OCI-LY7 (cell line): ENCODE results near the gene FRMD3. TPM values are rescaled to one million over a fixed set of nuclear protein-coding genes. Genes with fewer than 3 reads are reported as not detected.

Experiments used
- BruUV-seq: library from RNA; stranded (reverse); fragments of 400-500 nt; replicated peaks from 2 replicates; lab custom pipeline; 2021; lab: Mats Ljungman, UMichigan
- CTCF ChIA-PET: fragments of 300-600 bp; sonication (Branson Sonifier 250); formaldehyde crosslinking; loops from one replicate; lab custom pipeline; 2022; ENCODE audit warnings: antibody characterized with exemption; ENCODE audit not compliant: unreplicated experiment; lab: Charles Lee
- POLR2A ChIA-PET: fragments of 300-600 bp; sonication (Branson Sonifier 250); formaldehyde crosslinking; loops from one replicate; lab custom pipeline; 2022; ENCODE audit warnings: antibody characterized with exemption; lab: Charles Lee
- DNase-seq: peaks from one replicate; pipeline ENCODE4 v3.0.0-alpha.2; 2015; ENCODE audit warnings: low spot score
- H2AFZ ChIP-seq: fragments of 200-600 bp; sonication (generic), shearing (Covaris generic); 2 replicates; pipeline ENCODE4 v1.6.1; 2014; ENCODE audit warnings: mild to moderate bottlenecking, antibody characterized with exemption, low read length, moderate library complexity
- H3K27ac ChIP-seq: fragments of 200-600 bp; sonication (generic); 2 replicates; pipeline ENCODE4 v1.5.1; 2014; ENCODE audit warnings: mixed run types, low read depth, mild to moderate bottlenecking, moderate library complexity, low read length, inconsistent platforms; ENCODE audit not compliant: poor library complexity, severe bottlenecking
- H3K36me3 ChIP-seq: fragments of 200-600 bp; sonication (generic); 2 replicates; pipeline ENCODE4 v1.6.1; 2014; ENCODE audit warnings: mild to moderate bottlenecking, antibody characterized with exemption, low read length, moderate library complexity, mixed read lengths; ENCODE audit not compliant: insufficient read depth
- H3K4me1 ChIP-seq: fragments of 200-600 bp; sonication (generic); 2 replicates; pipeline ENCODE4 v1.5.1; 2014; ENCODE audit warnings: mild to moderate bottlenecking, low read length; ENCODE audit not compliant: insufficient read depth, poor library complexity, severe bottlenecking
- H3K4me2 ChIP-seq: fragments of 200-600 bp; sonication (generic); 2 replicates; pipeline ENCODE4 v1.6.1; 2014; ENCODE audit warnings: mild to moderate bottlenecking, low read length
- H3K4me3 ChIP-seq: fragments of 200-600 bp; sonication (generic); 2 replicates; pipeline ENCODE4 v1.5.1; 2014; ENCODE audit warnings: mild to moderate bottlenecking, low read depth, low read length; ENCODE audit not compliant: poor library complexity, severe bottlenecking
- H3K79me2 ChIP-seq: fragments of 200-600 bp; sonication (generic); 2 replicates; pipeline ENCODE4 v1.6.1; 2016; ENCODE audit warnings: low read depth, mild to moderate bottlenecking, low read length, moderate library complexity, mixed read lengths; ENCODE audit not compliant: insufficient read depth
- H3K9me2 ChIP-seq: fragments of 200-600 bp; sonication (generic); 2 replicates; pipeline ENCODE4 v1.6.1; 2016; ENCODE audit warnings: mild to moderate bottlenecking, low read length, mixed read lengths; ENCODE audit not compliant: insufficient read depth
- H3K9me3 ChIP-seq: fragments of 200-600 bp; sonication (generic); 2 replicates; pipeline ENCODE4 v1.6.1; 2014; ENCODE audit warnings: mild to moderate bottlenecking, mixed run types, low read length, mixed read lengths
- H4K20me1 ChIP-seq: fragments of 200-600 bp; sonication (generic); 2 replicates; pipeline ENCODE4 v1.6.1; 2014; ENCODE audit warnings: mild to moderate bottlenecking, antibody characterized with exemption, low read length, moderate library complexity, mixed read lengths; ENCODE audit not compliant: insufficient read depth
- CTCF ChIP-seq: fragments of 200-600 bp; sonication (generic); conservative IDR thresholded peaks from 2 replicates; pipeline ENCODE4 v1.5.1; 2014; ENCODE audit warnings: mild to moderate bottlenecking, antibody characterized with exemption, low read length, moderate library complexity, mixed read lengths
- EZH2phosphoT487 ChIP-seq: fragments of 200-600 bp; sonication (generic); IDR thresholded peaks from 2 replicates; pipeline ENCODE4 v1.6.1; 2018; ENCODE audit warnings: low read depth, borderline replicate concordance, mild to moderate bottlenecking, mixed run types, antibody characterized with exemption, low read length, moderate library complexity, mixed read lengths
- intact Hi-C: fragments of 100-400 bp; cut with micrococcal nuclease; formaldehyde crosslinking; loops from one replicate; pipeline ENCODE4 v1.10.0; 2022; ENCODE audit not compliant: unreplicated experiment
- total RNA-seq, 2 experiments: library from RNA; depleted of rRNA in 1 of 2; stranded (reverse); fragments of >200 nt in 1 of 2; shearing (Covaris generic) in 1 of 2; gene quantifications; 2 replicates each; pipeline ENCODE4 v1.2.3, GENCODE V29; 2014 to 2022

Gene FRMD3
- total RNA-seq, 2 experiments from 2014 or later: 0.48 to 1.4 TPM

GRCh38 chr9:83435301-83435700 is 102.9 kb downstream of the FRMD3 start:
- no peaks in the 10 kb centered on the region for H4K20me1 ChIP-seq
- H2AFZ ChIP-seq: no peak overlapping the region
- ChIA-PET CTCF (no interaction called here), POLR2A (no interaction called here)
- no peaks in the 10 kb centered on the region for H3K79me2 ChIP-seq
- H3K4me2 ChIP-seq: no peak overlapping the region
- TF ChIP-seq CTCF: no peak
- no peak for TF ChIP-seq EZH2phosphoT487
- no peak overlapping the region for H3K27ac ChIP-seq
- H3K4me3 ChIP-seq: no peak overlapping the region
- H3K9me3 ChIP-seq: no peaks in the 10 kb centered on the region
- H3K9me2 ChIP-seq: no peaks in the 10 kb centered on the region
- H3K4me1 ChIP-seq: no peaks in the 10 kb centered on the region
- no peak for DNase-seq
- no TSS peak for BruUV-seq
- no peaks in the 10 kb centered on the region for H3K36me3 ChIP-seq
- intact Hi-C loops: no loop called here

- no TSS peak for BruUV-seq
- H3K9me3 ChIP-seq: no peaks in the 10 kb centered on the region
- ChIA-PET CTCF (no interaction called here), POLR2A (interaction anchor here (0.9 kb wide), 1 partner anchor 14 kb away, joined by 3 read pairs; no protein-coding TSS in a partner anchor)
- intact Hi-C loops: no loop called here
- no peak overlapping the region for H3K4me2 ChIP-seq
- no peak overlapping the region for H3K27ac ChIP-seq
- H4K20me1 ChIP-seq: no peaks in the 10 kb centered on the region
- no peak overlapping the region for H3K4me3 ChIP-seq
- H3K79me2 ChIP-seq: no peaks in the 10 kb centered on the region
- no peaks in the 10 kb centered on the region for H3K9me2 ChIP-seq
- no peaks in the 10 kb centered on the region for H3K36me3 ChIP-seq
- no peak for DNase-seq
- no peak overlapping the region for H2AFZ ChIP-seq
- TF ChIP-seq EZH2phosphoT487 (no peak), CTCF (no peak)
- no peaks in the 10 kb centered on the region for H3K4me1 ChIP-seq
Observed at GRCh38 chr9:83434254-83434653, 103.9 kb downstream of the FRMD3 start.

- no TSS peak for BruUV-seq
Observed at GRCh38 chr9:83433846-83434245, 104.4 kb downstream of the FRMD3 start.

More at GRCh38 chr9:83433846-83434245, 104.4 kb downstream of the FRMD3 start:
- Histone ChIP-seq H3K79me2 (no peaks in the 10 kb centered on the region), H3K4me3 (no peak overlapping the region), H3K4me2 (no peak overlapping the region), H2AFZ (no peak overlapping the region), H3K9me3 (no peaks in the 10 kb centered on the region), H3K27ac (no peak overlapping the region), H3K36me3 (no peaks in the 10 kb centered on the region), H3K9me2 (no peaks in the 10 kb centered on the region), H4K20me1 (no peaks in the 10 kb centered on the region), H3K4me1 (no peaks in the 10 kb centered on the region)
- CTCF ChIA-PET: no interaction called here
- no peak for TF ChIP-seq CTCF
- TF ChIP-seq EZH2phosphoT487: no peak
- POLR2A ChIA-PET: interaction anchor here (0.9 kb wide), 1 partner anchor 14 kb away, joined by 3 read pairs; no protein-coding TSS in a partner anchor
- no peak for DNase-seq
- intact Hi-C loops: no loop called here
